Measurements from ENCODE around the gene THOP1.
A peak's percentile ranks its signal among the peaks of the same experiment; 100 is the strongest.
"Not testable (repeated sequence)": the region's sequence is repeated elsewhere in the genome, so short reads cannot be mapped to it uniquely, and the experiment has no call there.

The THOP1 gene

GRCh38 chr19:2815191-2815614 is 29.9 kb downstream of the THOP1 start:
- DNase-seq (ENCODE audit: insufficient read length, low spot score) (no peak), FAIRE-seq (no peak)

DNA sequence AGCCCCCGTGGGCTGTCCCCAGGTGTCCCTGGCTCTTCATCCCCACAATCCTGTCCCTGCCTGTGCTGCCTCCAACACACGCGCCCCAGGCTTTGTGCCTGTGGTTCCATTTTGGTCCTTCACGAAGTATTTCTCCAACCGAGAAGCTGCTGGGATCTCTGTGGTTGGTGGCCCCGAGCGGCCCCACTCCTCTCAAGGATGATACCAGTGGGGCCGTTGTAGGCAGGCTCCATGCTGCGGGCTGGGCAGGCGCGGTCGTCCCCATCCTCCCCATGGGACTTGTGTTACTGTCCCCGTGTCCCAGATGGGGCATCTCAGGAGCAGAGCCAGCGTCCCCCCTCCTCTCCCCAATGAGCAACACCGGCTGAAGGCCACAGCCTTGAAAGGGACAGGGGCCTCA is 30.6 kb downstream of the THOP1 start:
- FAIRE-seq (no peak), DNase-seq (ENCODE audit: insufficient read length, low spot score) (no peak)

DNA sequence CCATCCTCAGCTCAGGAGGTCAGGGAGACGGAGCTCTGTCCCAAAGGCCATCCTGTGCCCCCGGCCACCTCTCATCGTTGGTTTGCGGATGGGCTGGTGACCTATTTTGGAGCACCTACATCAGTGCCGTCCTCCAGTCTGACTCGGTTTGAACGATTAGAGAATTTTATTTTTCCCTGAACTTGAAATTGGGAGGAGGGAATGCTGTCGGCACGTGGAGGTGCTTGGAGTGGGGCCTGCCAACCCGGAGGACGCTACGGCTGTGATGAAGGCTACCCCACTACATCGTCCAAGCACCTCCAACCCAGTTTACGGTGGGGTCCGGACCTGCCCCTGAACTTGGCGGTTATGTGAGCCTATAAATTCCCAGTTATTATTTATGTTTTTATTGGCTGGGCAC is 31.3 kb downstream of the THOP1 start:
- FAIRE-seq (no peak), DNase-seq (ENCODE audit: insufficient read length, low spot score) (no peak)

DNA sequence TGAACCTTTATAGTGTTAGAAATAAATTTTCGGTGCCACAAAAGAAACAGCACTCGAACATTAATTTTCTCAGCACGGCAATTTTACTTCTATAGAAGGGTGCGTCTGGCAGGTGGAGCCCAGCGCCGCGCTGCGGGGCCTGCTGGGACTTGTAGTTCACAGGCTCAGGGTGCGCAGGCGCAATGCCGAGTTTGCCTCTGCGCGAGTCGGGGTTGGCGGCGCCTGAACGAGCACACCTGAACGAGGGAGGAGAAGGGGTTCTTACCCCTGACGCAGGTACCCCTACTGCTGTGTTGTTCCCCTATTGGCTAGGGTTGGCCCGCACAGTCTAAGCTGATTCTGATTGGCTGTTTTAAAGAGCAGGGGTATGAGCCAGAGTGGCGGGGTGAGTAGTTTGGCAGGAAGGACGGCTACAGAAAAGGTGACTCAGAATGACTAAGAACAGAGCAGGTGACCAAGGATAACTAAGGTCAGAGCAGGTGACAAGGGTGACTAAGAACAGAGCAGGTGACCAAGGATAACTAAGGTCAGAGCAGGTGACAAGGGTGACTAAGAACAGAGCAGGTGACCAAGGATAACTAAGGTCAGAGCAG is 32.0 kb downstream of the THOP1 start:
- not testable (repeated sequence) for FAIRE-seq

DNA sequence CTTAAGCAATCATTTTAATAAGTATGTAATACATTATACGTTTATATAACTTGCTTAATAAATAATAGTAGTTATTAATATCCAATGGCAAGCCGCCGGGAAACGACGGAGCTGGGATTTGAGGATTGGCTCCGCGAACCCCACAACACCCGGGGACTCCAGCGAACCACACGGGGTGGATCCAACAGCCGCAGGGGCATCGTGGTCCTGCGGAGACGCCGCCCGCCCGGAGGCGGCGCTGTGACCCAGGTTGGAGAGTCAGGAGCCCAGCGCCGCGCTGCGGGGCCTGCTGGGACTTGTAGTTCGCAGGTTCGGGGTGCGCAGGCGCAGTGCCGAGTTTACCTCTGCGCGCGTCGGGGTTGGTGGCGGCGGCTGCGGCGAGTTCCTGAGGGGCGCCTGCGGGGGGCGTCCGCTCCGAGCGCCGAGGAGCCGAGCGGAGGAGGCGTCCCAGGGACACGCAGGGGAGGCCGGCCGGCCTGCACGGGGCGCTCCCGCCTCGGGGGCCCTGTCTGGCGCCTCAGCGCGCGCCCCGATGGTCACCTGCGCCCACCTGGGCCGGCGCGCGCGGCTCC is 34.3 kb downstream of the THOP1 start, which contains the start of gene ZNF554:
TSS of gene ZNF554 (plus strand) at position 329 of the 572 bp plus-strand sequence. CDS start at position 533, 204 bp downstream.
- FAIRE-seq (peak; percentile 49), DNase-seq (ENCODE audit: insufficient read length, low spot score) (peak; percentile 92)

More for the DNA sequence above, 32.0 kb downstream of the THOP1 start:
- not testable (repeated sequence) for DNase-seq (ENCODE audit: insufficient read length, low spot score)

GRCh38 chr19:2820112-2820702 is 34.9 kb downstream of the THOP1 start:
- FAIRE-seq (no peak), DNase-seq (ENCODE audit: insufficient read length, low spot score) (peak; percentile 13)

DNA sequence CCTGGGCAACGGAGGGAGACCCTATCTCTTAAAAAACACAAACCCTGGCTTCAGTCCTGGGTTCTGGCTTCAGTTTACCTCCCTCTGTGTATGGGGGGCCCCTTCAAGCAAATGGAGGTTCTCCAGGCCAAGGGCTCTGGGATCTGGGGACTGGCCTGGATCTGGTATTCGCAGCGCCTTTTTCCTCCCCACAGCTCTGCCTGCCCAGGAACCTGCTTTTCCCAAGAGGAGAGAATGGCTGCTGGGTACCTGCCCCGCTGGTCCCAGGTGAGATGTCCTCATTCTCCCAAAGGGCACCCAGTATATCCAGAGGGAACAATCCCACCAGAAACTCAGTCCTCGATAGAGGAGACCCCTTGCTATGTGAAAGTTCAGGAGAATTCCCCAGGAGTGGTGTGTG is 37.5 kb downstream of the THOP1 start:
- FAIRE-seq (no peak), DNase-seq (ENCODE audit: insufficient read length, low spot score) (no peak)

- DNase-seq (ENCODE audit: insufficient read length, low spot score) (no peak), FAIRE-seq (no peak)
These were observed 38.3 kb downstream of the THOP1 start for GRCh38 chr19:2823646-2824045.

GRCh38 chr19:2824129-2824528 is 38.8 kb downstream of the THOP1 start:
- DNase-seq (ENCODE audit: insufficient read length, low spot score) (no peak), FAIRE-seq (no peak)

- DNase-seq (ENCODE audit: insufficient read length, low spot score), result no peak
- FAIRE-seq, result no peak
These were observed 41.7 kb downstream of the THOP1 start for GRCh38 chr19:2827022-2827421.

DNA sequence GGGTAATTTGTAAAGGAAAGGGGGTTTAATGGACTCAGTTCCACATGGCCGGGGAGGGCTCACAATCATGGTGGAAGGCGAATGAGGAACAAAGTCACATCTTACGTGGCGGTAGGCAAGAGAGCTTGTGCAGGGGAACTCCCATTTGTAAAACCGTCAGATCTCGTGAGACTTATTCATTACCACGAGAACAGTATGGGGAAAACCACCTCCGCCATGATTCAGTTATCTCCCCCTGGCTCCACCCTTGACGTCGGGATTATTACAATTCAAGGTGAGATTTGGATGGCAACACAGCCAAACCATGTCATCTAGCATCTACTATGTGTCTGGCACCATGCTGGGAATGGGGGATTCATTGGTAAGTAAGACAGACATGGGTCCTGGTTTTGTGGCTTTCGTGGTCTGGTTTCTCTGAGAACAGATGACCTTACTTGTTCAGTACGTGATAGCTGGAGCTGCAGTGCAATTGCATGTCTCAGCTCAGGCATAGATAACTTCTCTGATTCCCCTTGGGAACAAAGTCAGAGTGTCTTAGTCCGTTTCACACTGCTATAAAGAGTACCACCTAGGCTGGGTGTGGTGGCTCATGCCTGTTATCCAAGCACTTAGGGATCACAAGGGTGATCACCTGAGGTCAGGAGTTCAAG is 42.7 kb downstream of the THOP1 start:
- DNase-seq (ENCODE audit: insufficient read length, low spot score) (no peak), FAIRE-seq (no peak)

- DNase-seq (ENCODE audit: insufficient read length, low spot score), result no peak
- FAIRE-seq, result no peak
These were observed 49.1 kb downstream of the THOP1 start for GRCh38 chr19:2834294-2834871.

DNA sequence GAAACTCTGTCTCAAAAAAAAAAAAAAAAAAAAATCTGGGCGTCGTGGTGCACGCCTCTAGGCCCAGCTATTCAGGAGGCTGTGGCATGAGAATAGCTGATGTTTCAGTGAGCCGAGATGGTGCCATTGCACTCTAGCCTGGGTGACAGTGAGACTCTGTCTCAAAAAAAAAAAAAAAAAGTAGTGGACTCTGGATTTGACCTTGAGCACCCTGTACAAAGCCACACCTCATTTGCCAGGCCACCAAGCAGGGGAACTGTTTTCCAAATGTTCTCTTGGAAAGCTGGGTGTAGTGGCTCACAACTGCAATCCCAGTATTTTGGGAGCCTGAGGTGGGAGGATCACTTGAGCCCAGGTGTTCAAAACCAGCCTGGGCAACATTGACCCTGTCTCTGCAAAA is 52.1 kb downstream of the THOP1 start:
- FAIRE-seq (no peak), DNase-seq (ENCODE audit: insufficient read length, low spot score) (no peak)

DNA sequence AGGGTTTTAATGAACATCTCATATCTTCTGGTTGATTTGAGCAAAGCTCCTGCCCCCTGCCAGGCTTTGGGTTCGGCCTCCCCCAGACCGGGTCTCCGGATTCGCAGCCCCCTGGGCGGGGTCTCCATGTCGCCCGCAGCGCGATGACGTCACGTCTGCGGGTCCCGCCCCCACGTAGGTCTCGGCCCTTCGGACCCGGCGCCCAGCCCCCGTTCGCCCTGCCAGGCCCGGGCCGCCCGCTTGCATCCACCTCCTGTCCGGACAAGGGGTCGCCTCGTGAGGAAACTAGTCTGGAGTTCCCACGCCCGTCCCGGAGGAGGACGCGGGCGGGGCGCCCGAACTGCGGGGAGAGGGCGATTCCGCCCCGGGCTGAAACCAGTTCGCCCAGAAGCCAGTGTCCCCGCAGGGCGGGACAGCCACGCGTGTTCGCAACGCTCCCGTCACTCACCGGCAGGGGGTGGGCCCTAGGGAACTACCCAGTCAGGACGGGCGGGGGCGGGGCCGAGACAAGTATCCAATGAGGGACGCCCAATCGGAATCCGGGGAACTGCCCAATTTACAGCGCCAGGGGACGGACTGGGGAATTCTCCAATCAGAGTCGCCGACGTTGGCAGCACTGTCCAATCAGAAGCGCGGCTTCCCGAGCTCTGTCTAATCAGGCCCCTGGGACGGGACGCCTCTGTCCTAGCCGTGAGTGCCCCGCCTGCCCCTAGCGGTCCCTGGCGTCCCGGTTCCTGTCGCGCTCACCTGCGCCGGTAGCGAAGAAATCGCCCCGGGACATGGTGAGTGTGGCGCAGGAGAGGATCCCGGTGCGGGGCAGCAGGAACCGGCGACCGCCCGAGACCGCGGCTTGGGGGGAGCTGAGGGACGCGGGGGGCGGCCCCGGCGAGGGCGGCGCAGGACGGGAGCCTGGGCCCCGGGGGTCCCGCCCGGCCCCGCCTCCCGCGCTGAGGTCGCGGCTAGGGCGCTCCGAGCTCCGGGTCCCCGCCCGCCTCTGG is 55.8 kb downstream of the THOP1 start, which contains the start of gene ZNF555:
TSS of gene ZNF555 (plus strand) at position 682 of the 998 bp plus-strand sequence. CDS start at position 780, 98 bp downstream.
- DNase-seq (ENCODE audit: insufficient read length, low spot score) (peak; percentile 97), FAIRE-seq (peak; percentile 94)

DNA sequence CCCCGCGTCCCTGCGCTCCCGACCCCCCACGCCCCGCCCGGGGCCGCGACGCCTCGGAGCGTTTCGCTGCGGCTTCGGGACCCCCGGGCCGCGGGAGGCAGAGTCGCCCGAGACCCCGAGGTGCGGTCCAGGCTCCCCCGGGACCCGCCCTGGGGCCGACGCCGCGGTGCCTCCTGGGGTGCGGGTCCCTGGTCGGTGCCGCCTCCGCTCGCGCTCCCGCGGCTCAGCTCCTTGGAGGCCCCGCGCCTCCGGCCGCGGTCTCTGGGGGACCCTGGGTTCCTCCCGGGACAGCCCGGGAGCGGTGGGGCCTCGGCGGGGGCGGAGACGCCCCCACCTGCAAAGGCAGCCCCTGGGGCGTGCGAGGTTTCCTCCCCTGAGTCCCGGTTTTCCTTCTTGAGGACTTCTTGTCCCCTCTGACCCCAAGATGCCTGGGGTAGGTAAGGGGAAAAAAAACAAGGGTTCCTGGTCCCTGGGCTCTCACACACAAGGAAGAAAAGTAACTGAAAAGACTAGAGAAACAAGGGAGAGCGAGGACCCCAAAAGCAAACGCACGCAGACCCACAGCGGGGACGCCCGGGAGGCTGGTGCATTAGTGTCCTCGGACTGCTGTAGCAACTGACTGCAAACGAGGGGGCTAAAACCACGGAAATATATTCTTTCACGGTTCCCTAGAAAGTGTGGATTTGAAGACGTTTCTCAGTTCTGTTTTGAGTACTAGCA is 56.7 kb downstream of the THOP1 start:
- DNase-seq (ENCODE audit: insufficient read length, low spot score) (no peak), FAIRE-seq (no peak)

DNA sequence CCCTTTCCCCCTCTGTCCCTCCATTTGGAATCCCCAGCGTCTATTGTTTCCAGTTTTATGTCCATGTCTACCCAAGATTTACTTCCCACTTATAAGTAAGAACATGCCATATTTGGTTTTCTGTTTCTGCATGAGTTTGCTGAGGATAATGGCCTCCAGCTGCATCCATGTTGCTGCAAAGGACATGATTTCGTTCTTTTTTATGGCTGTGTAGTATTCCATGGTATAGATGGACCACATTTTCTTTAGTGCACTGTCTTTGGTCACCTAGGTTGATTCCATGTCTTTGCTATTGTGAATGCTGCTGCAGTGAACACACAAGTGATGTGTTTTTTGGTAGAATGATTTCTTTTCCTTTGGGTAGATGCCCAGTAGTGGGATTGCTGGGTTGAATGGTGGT is 59.8 kb downstream of the THOP1 start:
- DNase-seq (ENCODE audit: insufficient read length, low spot score) (no peak), FAIRE-seq (no peak)

GRCh38 chr19:2846180-2846894 is 61.0 kb downstream of the THOP1 start:
- FAIRE-seq (no peak), DNase-seq (ENCODE audit: insufficient read length, low spot score) (no peak)

GRCh38 chr19:2847507-2847906 is 62.2 kb downstream of the THOP1 start:
- FAIRE-seq (no peak), DNase-seq (ENCODE audit: insufficient read length, low spot score) (no peak)

DNA sequence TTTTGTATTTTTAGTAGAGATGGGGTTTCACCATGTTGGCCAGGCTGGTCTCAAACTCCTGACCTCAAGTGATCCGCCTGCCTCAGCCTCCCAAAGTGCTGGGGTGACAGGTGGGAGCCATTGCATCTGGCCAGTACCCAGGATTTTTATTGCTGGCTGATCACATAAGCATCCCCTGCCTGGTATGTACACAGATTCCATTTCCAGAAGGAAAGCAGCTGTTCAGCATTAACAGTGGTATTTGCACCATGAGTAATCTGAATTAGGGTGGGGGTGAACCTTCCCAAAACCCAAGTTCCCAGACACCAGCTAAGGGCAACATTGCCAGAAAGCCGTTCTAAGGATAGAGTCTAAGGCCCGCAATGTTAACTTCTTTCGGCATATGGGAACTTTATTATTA is 63.3 kb downstream of the THOP1 start:
- no peak for DNase-seq (ENCODE audit: insufficient read length, low spot score)
- FAIRE-seq, result no peak
